LNCaP clone FGC (cell line): ENCODE measurements around the gene NUP42.
"Not testable (repeated sequence)": the region's sequence is repeated elsewhere in the genome, so short reads cannot be mapped to it uniquely, and the experiment has no call there.

Experiments
- DNase-seq: peaks from one replicate; pipeline ENCODE4 v3.0.0-alpha.2; 2011; ENCODE audit warnings: low read depth
- H3K4me3 ChIP-seq: 2 replicates; pipeline ENCODE4 v1.5.1; 2011; ENCODE audit warnings: mild to moderate bottlenecking, low read depth, low read length, control low read depth
- CTCF ChIP-seq: IDR thresholded peaks from 2 replicates; pipeline ENCODE4 v1.5.1; 2012; ENCODE audit warnings: mild to moderate bottlenecking; ENCODE audit not compliant: control insufficient read depth, insufficient read depth; ENCODE audit errors: extremely low read depth

NUP42 gene

DNA sequence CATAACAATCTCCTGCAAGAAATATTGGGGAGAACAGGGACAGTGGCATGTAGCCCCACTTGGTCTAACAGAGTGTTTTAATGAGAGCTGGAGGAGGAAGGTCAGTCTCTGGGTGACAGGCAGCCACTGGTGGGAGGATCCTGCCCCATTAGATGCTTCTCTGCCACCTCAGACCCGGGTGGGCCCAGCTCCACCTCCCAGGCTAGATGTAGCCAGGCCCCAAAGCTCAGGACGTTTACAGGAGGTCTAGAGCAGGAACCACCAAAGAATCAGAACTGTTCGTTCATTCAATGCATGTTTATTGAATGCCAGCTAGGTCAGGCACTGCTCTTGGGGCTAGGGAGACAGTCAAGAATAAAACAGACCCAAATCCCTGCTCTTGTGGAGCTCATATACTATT lies 36.3 kb downstream of the NUP42 start:
- no peak for TF ChIP-seq CTCF
- no peak for DNase-seq
- no peak overlapping the region for H3K4me3 ChIP-seq

DNA sequence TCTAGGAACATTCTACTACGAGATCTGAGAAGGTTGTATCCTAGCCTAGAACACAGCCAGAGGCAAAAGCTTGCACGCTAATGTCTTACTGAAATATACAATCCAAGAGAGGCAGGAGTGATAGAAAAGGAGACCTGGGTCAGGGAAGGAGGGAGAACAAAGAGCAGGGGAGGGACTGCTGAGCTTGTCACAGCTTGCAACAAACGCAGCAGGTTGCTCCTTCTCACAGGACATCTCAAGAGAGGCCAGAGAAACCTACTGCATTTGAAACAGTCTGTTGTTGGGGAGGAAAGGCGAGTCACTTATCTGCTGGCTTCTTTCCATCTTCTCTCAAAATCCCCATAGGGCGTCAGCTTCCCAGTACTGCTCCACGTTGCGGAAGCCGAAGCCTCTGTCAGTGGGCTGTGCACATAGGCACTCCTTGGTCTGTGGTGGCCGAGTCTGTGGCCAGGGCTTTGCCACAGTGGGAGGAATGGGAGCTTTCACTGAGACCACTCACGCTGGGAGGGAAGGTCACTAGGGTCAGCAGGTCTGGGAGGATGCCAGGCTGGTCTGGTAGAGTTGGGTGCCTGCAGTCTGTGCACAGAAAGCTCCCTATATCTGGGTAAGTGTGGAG lies 39.0 kb downstream of the NUP42 start:
- H3K4me3 ChIP-seq, result no peak overlapping the region
- TF ChIP-seq CTCF, result no peak
- DNase-seq, result no peak

DNA sequence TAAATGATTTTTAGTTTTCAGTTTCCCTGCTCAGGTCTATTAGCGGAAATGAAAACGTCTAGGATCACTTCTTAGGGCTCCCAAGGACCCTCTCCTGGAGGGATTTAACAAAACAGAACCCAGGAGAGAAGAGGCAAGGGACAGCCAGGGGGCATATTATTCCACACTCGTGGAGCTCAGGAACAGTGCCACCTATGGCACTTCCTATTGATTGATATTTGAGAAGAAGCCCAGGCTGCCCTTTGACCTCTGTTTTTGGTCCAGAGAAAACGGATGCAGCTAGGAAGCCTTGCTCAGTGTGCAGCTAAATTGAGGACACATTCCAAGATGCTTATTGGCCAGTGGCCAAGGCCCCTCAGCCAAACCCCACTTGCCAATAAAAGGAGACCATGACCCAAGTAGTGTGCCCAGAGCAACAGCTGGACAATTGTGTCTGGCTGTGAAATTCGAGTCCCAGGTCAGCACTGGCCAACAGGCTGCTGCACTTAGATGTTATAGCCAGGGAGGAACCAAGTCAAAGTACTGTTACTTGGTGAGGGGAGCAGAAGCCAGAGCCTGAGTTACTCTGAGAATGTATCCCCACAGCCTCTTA lies 40.7 kb downstream of the NUP42 start:
- DNase-seq, result no peak
- no peak overlapping the region for H3K4me3 ChIP-seq
- no peak for TF ChIP-seq CTCF

DNA sequence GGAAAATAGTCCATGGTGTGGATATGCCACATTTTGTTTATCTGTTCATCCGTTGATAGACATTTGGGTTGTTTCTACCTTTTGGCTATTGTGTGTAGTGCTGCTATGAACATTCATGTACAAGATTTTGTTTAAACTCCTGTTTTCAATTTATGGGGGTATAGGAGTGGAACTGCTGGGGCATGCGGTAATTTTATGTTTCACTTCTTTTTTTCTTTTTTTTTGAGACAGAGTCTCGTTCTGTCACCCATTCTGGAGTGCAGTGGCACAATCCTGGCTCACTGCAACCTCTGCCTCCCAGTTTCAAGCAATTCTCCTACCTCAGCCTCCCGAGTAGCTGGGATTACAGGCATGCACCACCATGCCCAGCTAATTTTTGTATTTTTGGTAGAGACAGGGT lies 42.5 kb downstream of the NUP42 start:
- DNase-seq, H3K4me3 ChIP-seq: not testable (repeated sequence)

- no peak for DNase-seq
- TF ChIP-seq CTCF, result no peak
These were observed 45.1 kb downstream of the NUP42 start for GRCh38 chr7:23226844-23227450.

GRCh38 chr7:23228412-23228811 lies 46.6 kb downstream of the NUP42 start:
- H3K4me3 ChIP-seq, result no peak overlapping the region

More at GRCh38 chr7:23226844-23227450, 45.1 kb downstream of the NUP42 start:
- no peak overlapping the region for H3K4me3 ChIP-seq

DNA sequence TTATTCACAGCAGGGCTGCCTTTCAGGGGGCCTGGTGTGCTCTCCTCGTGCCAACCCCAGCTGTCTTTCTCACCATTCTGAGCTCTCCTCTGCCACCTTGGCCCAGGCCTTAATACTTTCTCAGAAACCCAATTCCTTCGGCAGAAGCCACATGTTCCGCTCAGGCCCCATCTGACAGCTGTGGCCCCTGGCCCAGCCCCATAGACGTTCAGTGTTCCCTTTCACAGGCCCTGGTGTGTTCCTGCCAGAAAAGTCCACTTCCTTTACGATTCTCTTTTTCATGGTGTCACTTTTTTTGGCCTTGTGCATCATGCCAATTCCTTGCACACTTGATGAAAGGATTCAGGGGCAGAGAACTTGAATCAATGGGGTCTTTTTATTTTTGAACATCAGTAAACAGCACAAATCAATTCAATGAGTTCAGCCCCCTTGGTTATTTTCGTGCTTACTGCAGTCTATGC lies 48.8 kb downstream of the NUP42 start:
- TF ChIP-seq CTCF, result no peak
- H3K4me3 ChIP-seq, result no peak overlapping the region
- no peak for DNase-seq

More at GRCh38 chr7:23228412-23228811, 46.6 kb downstream of the NUP42 start:
- DNase-seq, result no peak
- no peak for TF ChIP-seq CTCF
